Upper lobe of left lung (tissue), 4 donors: ENCODE measurements around the gene SND1.

Experiments
- CTCF ChIP-seq, 6 experiments: fragments of 450-650 bp in 4 of 6; fragments of 200-600 bp in 2 of 6; sonication (generic) in 2 of 6; IDR thresholded peaks; one replicate each; pipeline ENCODE4 v1.5.1; 2016 to 2019; ENCODE audit warnings: antibody characterized with exemption in 6 of 6
- POLR2AphosphoS5 ChIP-seq, 2 donors: sonication (generic); formaldehyde crosslinking; IDR thresholded peaks; one replicate each; pipeline ENCODE4 v1.5.1; 2017; ENCODE audit warnings: antibody characterized with exemption in 2 of 2

- TF ChIP-seq POLR2AphosphoS5 (IDR thresholded peaks at IDR 0.05) (no peak), CTCF (IDR thresholded peaks at IDR 0.05) (no peak)
Observed at GRCh38 chr7:128129224-128129864, 477.4 kb downstream of the SND1 start.
